Activated CD8-positive, alpha-beta T cell treated with anti-CD3 and anti-CD28 coated beads, Interleukin-2, amount 10 ng/mL, durations not matched to agents 7 days and 5 days (primary cell): Measurements from ENCODE around the gene GPR27. TPM values are rescaled to one million over a fixed set of nuclear protein-coding genes. Genes with fewer than 3 reads are reported as not detected.
A peak's percentile ranks its signal among the peaks of the same experiment; 100 is the strongest.

Experiments
- ATAC-seq: fragments of 150-1000 bp; cut with Tn5 transposase; one replicate; pipeline ENCODE4 v1.10.0; 2021; ENCODE audit warnings: moderate library complexity
- CTCF ChIA-PET: fragments of 350-600 bp; sonication (Branson Sonifier 250); formaldehyde crosslinking; loops from one replicate; lab custom pipeline; 2021; ENCODE audit warnings: antibody characterized with exemption; lab: Charles Lee
- POLR2A ChIA-PET: fragments of 350-600 bp; sonication (Branson Sonifier 250); formaldehyde crosslinking; loops from one replicate; lab custom pipeline; 2021; ENCODE audit warnings: antibody characterized with exemption; lab: Charles Lee
- DNase-seq: peaks from one replicate; pipeline ENCODE4 v3.0.0-alpha.2; 2020
- H3K27ac Mint-ChIP-seq: one replicate; pipeline ENCODE4 v1.8.0; 2021; ENCODE audit warnings: mild to moderate bottlenecking, mixed read lengths
- H3K27me3 Mint-ChIP-seq: one replicate; pipeline ENCODE4 v1.8.0; 2021; ENCODE audit warnings: low read depth, mixed read lengths
- H3K36me3 Mint-ChIP-seq: one replicate; pipeline ENCODE4 v1.8.0; 2021; ENCODE audit warnings: low read depth, mixed read lengths
- H3K4me1 Mint-ChIP-seq: one replicate; pipeline ENCODE4 v1.8.0; 2021; ENCODE audit warnings: low read depth, mixed read lengths
- H3K4me3 Mint-ChIP-seq: one replicate; pipeline ENCODE4 v1.8.0; 2021; ENCODE audit warnings: mild to moderate bottlenecking, mixed read lengths
- H3K9me3 Mint-ChIP-seq: one replicate; pipeline ENCODE4 v1.8.0; 2022; ENCODE audit warnings: mixed read lengths; ENCODE audit not compliant: insufficient read depth
- total RNA-seq, 2 experiments: library from RNA; stranded (reverse); gene quantifications; one replicate each; pipeline ENCODE4 v1.2.3, GENCODE V29; 2021

GPR27 gene
- total RNA-seq, 2 experiments from 2014 or later: 0.37 to 0.40 TPM

- Mint-ChIP-seq H3K9me3 (no peaks in the 10 kb centered on the region), H3K4me1 (peaks cover 64% of the 10 kb centered on the region), H3K36me3 (peaks cover 40% of the 10 kb centered on the region), H3K27ac (peak overlapping the region; percentile 96), H3K27me3 (no peaks in the 10 kb centered on the region), H3K4me3 (peak overlapping the region; percentile 94)
- POLR2A ChIA-PET: no interaction called here
- CTCF ChIA-PET: interaction anchor here (1.1 to 6.1 kb wide), 3 partner anchors 8 to 19 kb away, joined by 4 to 46 read pairs (median 31); no protein-coding TSS in a partner anchor
- no peak for DNase-seq
- no peak for ATAC-seq
Observed at GRCh38 chr3:71721002-71721401, 32.7 kb upstream of the GPR27 start.

DNA sequence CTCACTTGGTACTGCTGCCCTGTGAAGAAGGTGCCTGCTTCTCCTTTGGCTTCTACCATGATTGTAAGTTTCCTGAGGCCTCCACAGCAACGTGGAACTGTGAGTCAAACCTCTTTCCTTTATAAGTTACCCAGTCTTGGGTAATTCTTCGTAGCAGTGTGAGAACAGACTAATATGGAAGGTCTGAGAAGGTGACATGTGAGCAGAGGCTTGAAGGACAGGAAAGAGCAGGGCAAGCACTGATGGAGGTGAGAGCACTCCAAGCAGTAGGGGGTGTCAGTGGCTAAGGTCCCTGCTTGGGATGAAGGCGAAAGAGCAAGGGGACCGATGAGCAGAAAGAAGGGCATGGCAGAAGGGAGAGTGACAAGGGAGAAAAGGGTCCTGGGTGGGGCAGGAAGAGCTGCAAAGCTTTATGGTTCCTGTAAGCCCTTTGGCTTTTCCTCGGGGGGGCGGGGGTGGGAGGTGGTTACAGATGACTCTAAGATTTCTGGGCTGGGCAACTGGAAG is 32.0 kb upstream of the GPR27 start:
- H3K4me1 Mint-ChIP-seq: peaks cover 67% of the 10 kb centered on the region
- H3K4me3 Mint-ChIP-seq: peak overlapping the region; percentile 94
- ChIA-PET CTCF (interaction anchor here (1.1 to 6.1 kb wide), 3 partner anchors 8 to 20 kb away, joined by 4 to 46 read pairs (median 31); no protein-coding TSS in a partner anchor), POLR2A (interaction anchor here (0.6 kb wide), 1 partner anchor 1250 kb away, joined by 3 read pairs; no protein-coding TSS in a partner anchor)
- DNase-seq: peak; percentile 50
- H3K27ac Mint-ChIP-seq: peak overlapping the region; percentile 96
- no peaks in the 10 kb centered on the region for H3K9me3 Mint-ChIP-seq
- no peaks in the 10 kb centered on the region for H3K27me3 Mint-ChIP-seq
- H3K36me3 Mint-ChIP-seq: peaks cover 40% of the 10 kb centered on the region
- ATAC-seq: no peak

GRCh38 chr3:71722693-71723092 is 31.0 kb upstream of the GPR27 start:
- H3K4me1 Mint-ChIP-seq: peaks cover 64% of the 10 kb centered on the region
- DNase-seq (no peak), ATAC-seq (no peak)
- ChIA-PET CTCF (interaction anchor here (1.0 to 6.1 kb wide), 3 partner anchors 11 to 153 kb away, joined by 4 to 46 read pairs (median 10); no protein-coding TSS in a partner anchor), POLR2A (no interaction called here)
- H3K4me3 Mint-ChIP-seq: peak overlapping the region; percentile 94
- H3K9me3 Mint-ChIP-seq: no peaks in the 10 kb centered on the region
- H3K27ac Mint-ChIP-seq: peak overlapping the region; percentile 96
- peaks cover 36% of the 10 kb centered on the region for H3K36me3 Mint-ChIP-seq
- no peaks in the 10 kb centered on the region for H3K27me3 Mint-ChIP-seq

- ChIA-PET CTCF (interaction anchor here (0.9 to 6.1 kb wide), 5 partner anchors 12 to 1099 kb away, joined by 3 to 46 read pairs (median 5); no protein-coding TSS in a partner anchor), POLR2A (interaction anchor here (1.1 kb wide), 2 partner anchors 21 to 1125 kb away, joined by 3 to 4 read pairs; partner anchors contain the start of gene SHQ1)
- H3K9me3 Mint-ChIP-seq: no peaks in the 10 kb centered on the region
- peak; percentile 81 for DNase-seq
- no peaks in the 10 kb centered on the region for H3K27me3 Mint-ChIP-seq
- H3K4me1 Mint-ChIP-seq: peaks cover 59% of the 10 kb centered on the region
- peak; percentile 38 for ATAC-seq
- peak overlapping the region; percentile 92 for H3K27ac Mint-ChIP-seq
- peak overlapping the region; percentile 94 for H3K4me3 Mint-ChIP-seq
- peaks cover 31% of the 10 kb centered on the region for H3K36me3 Mint-ChIP-seq
Observed at GRCh38 chr3:71723452-71724170, 30.0 kb upstream of the GPR27 start.

DNA sequence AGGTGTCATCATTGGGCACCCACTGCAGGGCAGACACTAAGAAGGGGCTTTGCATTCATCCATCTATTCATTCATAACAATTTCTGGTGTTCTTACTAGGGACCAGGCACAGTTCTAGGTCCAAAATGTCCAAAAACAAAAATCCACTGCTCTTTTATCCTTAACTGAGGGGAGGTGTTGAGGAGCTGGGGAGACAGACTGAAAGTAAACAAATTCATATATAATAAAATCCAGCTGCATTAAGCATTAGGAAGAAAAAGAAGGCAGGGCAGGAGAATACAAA is 29.5 kb upstream of the GPR27 start:
- CTCF ChIA-PET: interaction anchor here (0.8 to 6.1 kb wide), 5 partner anchors 13 to 1098 kb away, joined by 3 to 46 read pairs (median 5); no protein-coding TSS in a partner anchor
- ATAC-seq: no peak
- Mint-ChIP-seq H3K36me3 (peaks cover 27% of the 10 kb centered on the region), H3K9me3 (no peaks in the 10 kb centered on the region), H3K4me1 (peaks cover 57% of the 10 kb centered on the region), H3K27me3 (no peaks in the 10 kb centered on the region), H3K4me3 (peak overlapping the region; percentile 94), H3K27ac (peak overlapping the region; percentile 92)
- DNase-seq: no peak
- POLR2A ChIA-PET: interaction anchor here (1.1 kb wide), 2 partner anchors 21 to 1125 kb away, joined by 3 to 4 read pairs; partner anchors contain the start of gene SHQ1

GRCh38 chr3:71724584-71725270 is 28.9 kb upstream of the GPR27 start:
- Mint-ChIP-seq H3K4me3 (peak overlapping the region; percentile 94), H3K27ac (peak overlapping the region; percentile 92), H3K9me3 (no peaks in the 10 kb centered on the region), H3K36me3 (peaks cover 23% of the 10 kb centered on the region), H3K27me3 (no peaks in the 10 kb centered on the region), H3K4me1 (peaks cover 59% of the 10 kb centered on the region)
- POLR2A ChIA-PET: interaction anchor here (1.0 to 1.1 kb wide), 3 partner anchors 22 to 1124 kb away, joined by 3 to 4 read pairs (median 3); partner anchors contain the start of gene SHQ1
- CTCF ChIA-PET: interaction anchor here (0.8 to 6.1 kb wide), 6 partner anchors 13 to 1097 kb away, joined by 3 to 46 read pairs (median 4); no protein-coding TSS in a partner anchor
- peak; percentile 45 for DNase-seq
- ATAC-seq: peak; percentile 43

DNA sequence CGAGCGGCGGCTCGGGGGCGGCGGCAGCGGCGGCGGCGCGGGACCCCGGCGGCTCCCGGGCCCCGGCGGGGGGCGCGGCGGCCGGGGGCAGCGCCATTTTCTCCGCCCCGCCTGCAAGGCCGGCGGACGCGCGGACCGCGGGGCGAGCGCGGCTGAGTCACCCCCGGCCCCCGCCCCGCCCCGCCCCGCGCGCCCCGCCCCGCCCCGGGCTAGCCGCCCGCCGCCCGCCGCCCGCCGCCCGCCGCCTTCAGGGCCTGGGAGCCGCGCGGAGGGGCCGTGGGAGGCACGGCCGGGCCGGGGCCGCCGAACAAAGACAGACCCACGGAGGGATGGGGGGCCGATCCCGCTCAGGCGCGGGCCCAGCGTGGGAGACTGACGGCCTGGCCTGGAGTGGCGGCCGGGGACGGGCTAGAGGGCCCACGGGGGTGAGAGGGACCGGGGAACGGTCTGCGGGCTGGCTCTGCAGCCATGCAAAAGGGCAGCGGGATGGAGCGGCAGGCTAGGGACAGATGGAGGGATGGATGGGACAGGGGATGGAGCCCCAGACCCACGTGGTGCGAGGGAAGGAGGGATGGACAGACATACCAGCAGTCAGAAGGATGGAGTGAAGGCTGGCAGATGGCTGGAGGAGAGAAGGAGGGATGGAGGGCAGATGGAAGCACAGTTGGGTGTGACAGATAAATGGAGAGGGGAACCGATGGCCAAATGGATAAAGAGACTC is 28.2 kb upstream of the GPR27 start, which contains the start of gene EIF4E3:
Gene EIF4E3, minus strand, starts transcription at position 132 of the 721 bp plus-strand sequence. Its CDS starts 35 bp downstream, at position 97.
- Mint-ChIP-seq H3K27me3 (no peaks in the 10 kb centered on the region), H3K4me1 (peaks cover 63% of the 10 kb centered on the region), H3K27ac (peak within 1 kb of the TSS; percentile 96), H3K36me3 (peaks cover 21% of the 10 kb centered on the region), H3K4me3 (peak within 1 kb of the TSS; percentile 95), H3K9me3 (no peaks in the 10 kb centered on the region)
- CTCF ChIA-PET: interaction anchor here (1.1 to 1.8 kb wide), 2 partner anchors 14 to 44 kb away, joined by 3 to 5 read pairs; no protein-coding TSS in a partner anchor
- POLR2A ChIA-PET: interaction anchor here (1.0 kb wide), 1 partner anchor 661 kb away, joined by 3 read pairs; no protein-coding TSS in a partner anchor
- DNase-seq (peak; percentile 40), ATAC-seq (peak; percentile 56)

DNA sequence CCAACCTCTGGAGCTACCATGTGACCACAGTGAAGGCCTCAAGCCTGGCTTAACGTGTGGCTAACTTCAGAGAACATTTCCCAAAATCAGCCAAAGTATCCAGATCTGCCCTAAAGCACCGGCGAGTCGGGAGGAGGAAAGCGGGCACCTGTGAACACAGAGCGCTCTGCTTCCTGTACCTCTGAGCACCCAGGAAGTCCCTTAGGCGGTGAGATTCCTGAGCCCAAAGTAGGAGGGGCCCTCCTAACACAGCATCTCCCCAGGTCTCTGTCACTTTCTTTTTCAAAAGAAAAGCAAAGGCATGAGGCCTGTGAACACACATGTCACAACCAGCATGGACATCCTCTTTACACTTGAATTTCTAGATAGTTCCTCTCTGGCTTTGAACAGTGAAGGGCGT is 27.5 kb upstream of the GPR27 start:
- Mint-ChIP-seq H3K27me3 (no peaks in the 10 kb centered on the region), H3K9me3 (no peaks in the 10 kb centered on the region), H3K4me1 (peaks cover 61% of the 10 kb centered on the region), H3K27ac (peak overlapping the region; percentile 96), H3K4me3 (peak overlapping the region; percentile 95), H3K36me3 (peaks cover 14% of the 10 kb centered on the region)
- CTCF ChIA-PET: interaction anchor here (0.9 to 4.9 kb wide), 3 partner anchors 14 to 132 kb away, joined by 3 to 70 read pairs (median 3); no protein-coding TSS in a partner anchor
- DNase-seq (peak; percentile 66), ATAC-seq (peak; percentile 37)
- POLR2A ChIA-PET: no interaction called here

DNA sequence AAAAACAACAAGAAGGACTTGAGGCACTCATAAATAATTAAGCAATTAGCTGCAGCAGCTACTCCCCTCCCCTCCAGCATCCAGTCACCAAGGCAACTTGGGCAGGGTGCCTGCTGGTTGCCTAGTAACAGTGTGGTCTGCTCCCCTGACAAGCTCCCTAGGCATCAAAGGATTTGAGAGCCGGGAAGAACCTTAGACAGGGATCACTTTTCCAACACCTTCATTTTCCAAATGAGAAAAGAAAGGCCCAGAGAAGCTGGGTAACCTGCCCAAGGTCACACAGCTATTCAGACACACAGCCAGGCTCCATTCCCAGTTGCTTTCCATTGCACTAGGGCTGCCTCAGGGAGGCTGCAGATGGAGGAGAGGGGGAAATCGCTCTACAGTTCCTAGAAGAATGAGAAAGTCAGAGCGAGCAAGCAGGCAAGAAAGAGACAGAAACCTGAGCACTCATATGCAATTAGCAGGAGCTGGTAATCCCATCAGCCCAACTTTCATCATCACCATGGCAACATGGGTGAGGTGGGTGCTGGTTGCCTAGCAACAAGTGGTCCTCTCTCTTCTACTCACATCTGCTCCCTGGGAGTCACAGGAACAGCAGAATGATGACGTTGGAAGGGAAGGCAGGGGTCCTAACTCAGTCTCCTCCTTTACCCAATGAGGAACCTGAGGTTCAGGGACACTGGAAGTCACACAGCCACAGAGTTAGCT is 24.9 kb upstream of the GPR27 start:
- no peak overlapping the region for H3K27ac Mint-ChIP-seq
- H3K4me3 Mint-ChIP-seq: no peak overlapping the region
- H3K36me3 Mint-ChIP-seq: peaks cover 3% of the 10 kb centered on the region
- no peak for ATAC-seq
- H3K9me3 Mint-ChIP-seq: no peaks in the 10 kb centered on the region
- POLR2A ChIA-PET: no interaction called here
- H3K4me1 Mint-ChIP-seq: peaks cover 43% of the 10 kb centered on the region
- CTCF ChIA-PET: interaction anchor here (0.9 to 4.9 kb wide), 15 partner anchors 9 to 1094 kb away, joined by 3 to 70 read pairs (median 7); no protein-coding TSS in a partner anchor
- no peak for DNase-seq
- H3K27me3 Mint-ChIP-seq: peaks cover 2% of the 10 kb centered on the region

GRCh38 chr3:71732637-71733036 is 21.0 kb upstream of the GPR27 start:
- ChIA-PET CTCF (interaction anchor here (0.7 to 1.8 kb wide), 5 partner anchors 22 to 127 kb away, joined by 3 to 7 read pairs (median 6); no protein-coding TSS in a partner anchor), POLR2A (no interaction called here)
- ATAC-seq (no peak), DNase-seq (no peak)
- Mint-ChIP-seq H3K27ac (no peak overlapping the region), H3K36me3 (no peaks in the 10 kb centered on the region), H3K4me1 (peaks cover 27% of the 10 kb centered on the region), H3K4me3 (no peak overlapping the region), H3K27me3 (peaks cover 14% of the 10 kb centered on the region), H3K9me3 (peaks cover 2% of the 10 kb centered on the region)
